Cardiac muscle cell (in vitro differentiated cells and primary cell): Measurements from ENCODE around the gene DCHS2. TPM values are rescaled to one million over a fixed set of nuclear protein-coding genes. Genes with fewer than 3 reads are reported as not detected.

Experiments
- DNase-seq, 2 donors: peaks; one replicate each; pipeline versions ENCODE4 v3.0.0 to v3.0.0-alpha.2; 2010 to 2017; ENCODE audit warnings: low read depth in 1 of 2, low spot score in 1 of 2
- H3K27ac ChIP-seq: fragments of 200-600 bp; sonication (generic); 2 replicates; pipeline ENCODE4 v1.5.1; 2016
- H3K27me3 ChIP-seq: fragments of 200-600 bp; sonication (generic); 2 replicates; pipeline ENCODE4 v1.6.0; 2016; ENCODE audit warnings: control low read depth
- H3K36me3 ChIP-seq: fragments of 200-600 bp; sonication (generic); 2 replicates; pipeline ENCODE4 v1.5.1; 2016; ENCODE audit warnings: control low read depth
- H3K4me1 ChIP-seq: fragments of 200-600 bp; sonication (generic); 2 replicates; pipeline ENCODE4 v1.8.1; 2017; ENCODE audit warnings: low read depth, mild to moderate bottlenecking, mixed run types
- H3K4me3 ChIP-seq: fragments of 200-600 bp; sonication (generic); 2 replicates; pipeline ENCODE4 v1.5.1; 2016; ENCODE audit warnings: mild to moderate bottlenecking
- H3K9me3 ChIP-seq: fragments of 200-600 bp; sonication (generic); 2 replicates; pipeline ENCODE4 v1.5.1; 2017; ENCODE audit warnings: low read depth, mild to moderate bottlenecking, control low read depth
- polyA plus RNA-seq: library from polyadenylated mRNA; unstranded; fragments of >200 nt; fragmentation: Nextera tagmentation; extraction: Ambion mirVana; gene quantifications from 2 replicates; pipeline ENCODE4 v1.2.1, GENCODE V29; 2016
- total RNA-seq: library from RNA; depleted of rRNA; stranded (reverse); fragments of >200 nt; gene quantifications from 2 replicates; pipeline ENCODE4 v1.2.3, GENCODE V29; 2016
- TF ChIP-seq, protein P1 (sequence below): IDR thresholded peaks from 2 replicates; pipeline ENCODE4 v1.5.1; 2012; ENCODE audit warnings: low read depth, mild to moderate bottlenecking, low read length

Gene DCHS2
- total and polyA plus RNA-seq, 2 experiments from 2014 or later, result 0.09 TPM; not detected in 1

- TF ChIP-seq, protein P1, sequence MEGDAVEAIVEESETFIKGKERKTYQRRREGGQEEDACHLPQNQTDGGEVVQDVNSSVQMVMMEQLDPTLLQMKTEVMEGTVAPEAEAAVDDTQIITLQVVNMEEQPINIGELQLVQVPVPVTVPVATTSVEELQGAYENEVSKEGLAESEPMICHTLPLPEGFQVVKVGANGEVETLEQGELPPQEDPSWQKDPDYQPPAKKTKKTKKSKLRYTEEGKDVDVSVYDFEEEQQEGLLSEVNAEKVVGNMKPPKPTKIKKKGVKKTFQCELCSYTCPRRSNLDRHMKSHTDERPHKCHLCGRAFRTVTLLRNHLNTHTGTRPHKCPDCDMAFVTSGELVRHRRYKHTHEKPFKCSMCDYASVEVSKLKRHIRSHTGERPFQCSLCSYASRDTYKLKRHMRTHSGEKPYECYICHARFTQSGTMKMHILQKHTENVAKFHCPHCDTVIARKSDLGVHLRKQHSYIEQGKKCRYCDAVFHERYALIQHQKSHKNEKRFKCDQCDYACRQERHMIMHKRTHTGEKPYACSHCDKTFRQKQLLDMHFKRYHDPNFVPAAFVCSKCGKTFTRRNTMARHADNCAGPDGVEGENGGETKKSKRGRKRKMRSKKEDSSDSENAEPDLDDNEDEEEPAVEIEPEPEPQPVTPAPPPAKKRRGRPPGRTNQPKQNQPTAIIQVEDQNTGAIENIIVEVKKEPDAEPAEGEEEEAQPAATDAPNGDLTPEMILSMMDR, result no peak
- H3K27ac ChIP-seq, result no peak overlapping the region
- no peaks in the 10 kb centered on the region for H3K9me3 ChIP-seq
- H3K4me1 ChIP-seq, result no peaks in the 10 kb centered on the region
- H3K36me3 ChIP-seq, result no peaks in the 10 kb centered on the region
- no peaks in the 10 kb centered on the region for H3K27me3 ChIP-seq
- no peak for DNase-seq
- H3K4me3 ChIP-seq, result no peak overlapping the region
These were observed 196.8 kb downstream of the DCHS2 start for GRCh38 chr4:154294652-154295350.

GRCh38 chr4:154293427-154293826 lies 198.2 kb downstream of the DCHS2 start:
- H3K27me3 ChIP-seq, result no peaks in the 10 kb centered on the region
- TF ChIP-seq, protein P1, result no peak
- no peaks in the 10 kb centered on the region for H3K9me3 ChIP-seq
- H3K27ac ChIP-seq, result no peak overlapping the region
- DNase-seq, result no peak
- H3K4me1 ChIP-seq, result no peaks in the 10 kb centered on the region
- no peaks in the 10 kb centered on the region for H3K36me3 ChIP-seq
- H3K4me3 ChIP-seq, result no peak overlapping the region

DNA sequence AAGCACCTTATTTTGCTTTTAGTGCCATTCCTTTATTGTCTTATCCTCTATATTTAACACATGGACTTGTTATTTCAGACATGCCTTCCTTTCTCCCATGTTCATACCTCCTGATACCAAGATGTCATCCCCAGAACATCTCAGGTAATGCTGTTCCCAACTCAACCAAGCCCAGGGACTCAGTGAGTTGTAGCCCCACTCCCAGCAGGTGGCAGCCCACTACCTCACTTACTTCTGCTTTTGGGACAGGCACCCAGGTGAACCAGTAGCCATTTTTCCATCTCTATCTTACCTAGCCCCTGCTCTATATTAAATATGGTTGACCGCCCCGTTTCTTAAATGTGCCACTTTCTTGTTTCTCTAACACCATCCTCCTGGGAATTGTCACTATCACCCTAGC lies 199.0 kb downstream of the DCHS2 start:
- no peaks in the 10 kb centered on the region for H3K9me3 ChIP-seq
- no peak for DNase-seq
- TF ChIP-seq, protein P1, result no peak
- no peak overlapping the region for H3K4me3 ChIP-seq
- H3K36me3 ChIP-seq, result no peaks in the 10 kb centered on the region
- no peak overlapping the region for H3K27ac ChIP-seq
- H3K4me1 ChIP-seq, result no peaks in the 10 kb centered on the region
- no peaks in the 10 kb centered on the region for H3K27me3 ChIP-seq

DNA sequence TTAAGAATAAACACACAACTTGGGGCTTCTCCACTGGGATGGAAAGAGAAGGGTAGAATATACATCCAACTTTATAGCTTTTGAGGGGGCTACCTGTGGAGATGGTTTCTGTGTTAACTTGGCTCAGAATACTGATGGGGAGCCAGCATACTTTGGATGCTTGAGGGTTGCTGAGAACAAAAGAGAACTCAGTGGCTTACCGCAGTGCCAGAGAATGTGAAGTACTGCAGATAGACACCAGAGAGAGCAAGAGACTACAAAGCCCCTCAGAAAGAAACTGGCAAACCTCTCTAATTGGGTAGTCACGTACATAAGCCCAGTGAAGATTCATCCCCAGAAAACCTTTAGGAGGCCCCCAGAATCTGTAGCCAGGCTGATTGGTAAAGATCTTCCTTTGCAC lies 214.4 kb downstream of the DCHS2 start:
- H3K4me1 ChIP-seq, result no peaks in the 10 kb centered on the region
- DNase-seq, result no peak
- H3K27me3 ChIP-seq, result no peaks in the 10 kb centered on the region
- TF ChIP-seq, protein P1, result no peak
- no peak overlapping the region for H3K27ac ChIP-seq
- no peak overlapping the region for H3K4me3 ChIP-seq
- H3K9me3 ChIP-seq, result no peaks in the 10 kb centered on the region
- no peaks in the 10 kb centered on the region for H3K36me3 ChIP-seq

DNA sequence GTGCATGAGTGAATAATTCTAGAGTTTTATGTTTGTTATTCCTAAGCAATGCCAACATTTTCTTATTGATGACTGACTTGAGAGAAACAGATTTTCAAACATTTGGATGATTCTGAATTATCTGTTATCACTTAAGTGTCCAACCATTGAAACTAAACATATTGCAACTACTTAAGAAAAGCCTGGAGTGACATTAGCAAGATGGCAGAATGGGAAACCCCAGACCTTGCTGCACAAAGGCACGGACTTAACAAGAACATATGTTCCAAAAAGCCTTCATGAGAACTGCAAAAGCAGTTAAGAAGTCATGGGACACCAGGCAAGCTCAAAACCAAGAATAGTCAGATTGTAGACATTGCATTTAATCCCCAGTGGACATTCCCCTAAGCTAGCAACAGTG lies 215.1 kb downstream of the DCHS2 start:
- H3K27me3 ChIP-seq, result no peaks in the 10 kb centered on the region
- H3K4me3 ChIP-seq, result no peak overlapping the region
- TF ChIP-seq, protein P1, result no peak
- H3K9me3 ChIP-seq, result no peaks in the 10 kb centered on the region
- no peak overlapping the region for H3K27ac ChIP-seq
- no peaks in the 10 kb centered on the region for H3K36me3 ChIP-seq
- H3K4me1 ChIP-seq, result no peaks in the 10 kb centered on the region
- DNase-seq, result no peak

DNA sequence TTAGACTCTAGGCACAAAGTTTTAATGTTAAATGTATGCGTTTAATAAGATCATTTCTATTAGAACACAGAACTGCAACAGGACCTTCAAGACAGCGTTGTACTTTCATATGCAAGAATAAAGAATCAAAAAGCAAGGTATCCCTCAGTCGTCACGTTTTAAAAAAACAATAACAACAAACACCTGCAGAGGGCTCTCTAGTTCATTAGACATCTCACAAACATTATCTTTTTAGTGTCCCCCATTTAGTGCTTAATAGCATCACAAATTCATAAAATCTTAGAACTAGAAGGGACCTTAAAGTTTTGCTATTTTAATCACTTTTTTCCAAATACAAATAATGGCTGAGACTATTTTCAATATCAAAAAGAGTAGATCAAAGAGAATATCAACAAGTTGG lies 236.6 kb downstream of the DCHS2 start:
- Histone ChIP-seq H3K4me1 (no peaks in the 10 kb centered on the region), H3K27ac (no peak overlapping the region), H3K27me3 (no peaks in the 10 kb centered on the region), H3K4me3 (no peak overlapping the region), H3K36me3 (no peaks in the 10 kb centered on the region), H3K9me3 (no peaks in the 10 kb centered on the region)
- TF ChIP-seq, protein P1, result no peak
- no peak for DNase-seq
